Ammon's horn (tissue), 1 donor: Measurements from ENCODE around the gene NUBPL.
"Not testable (repeated sequence)": the region's sequence is repeated elsewhere in the genome, so short reads cannot be mapped to it uniquely, and the experiment has no call there.

Experiments
- DNase-seq: peaks from one replicate; pipeline ENCODE4 v3.0.0-alpha.2; 2016; ENCODE audit warnings: low spot score

NUBPL gene

GRCh38 chr14:31677630-31678029, 116.4 kb downstream of the NUBPL start:
- no peak for DNase-seq

GRCh38 chr14:31678421-31679249, 117.4 kb downstream of the NUBPL start:
- DNase-seq: no peak

GRCh38 chr14:31682768-31683167, 121.6 kb downstream of the NUBPL start:
- DNase-seq: no peak

- no peak for DNase-seq
These were observed 126.5 kb downstream of the NUBPL start for GRCh38 chr14:31687726-31688125.

- DNase-seq: no peak
These were observed 128.9 kb downstream of the NUBPL start for GRCh38 chr14:31690056-31690455.

- DNase-seq: peak; percentile 35
These were observed 131.2 kb downstream of the NUBPL start for GRCh38 chr14:31692376-31692781.

- no peak for DNase-seq
These were observed 135.2 kb downstream of the NUBPL start for GRCh38 chr14:31696378-31696777.

GRCh38 chr14:31699809-31700208, 138.6 kb downstream of the NUBPL start:
- DNase-seq: no peak

- DNase-seq: no peak
These were observed 139.3 kb downstream of the NUBPL start for GRCh38 chr14:31700282-31701074.

GRCh38 chr14:31702130-31702529, 140.9 kb downstream of the NUBPL start:
- no peak for DNase-seq

- DNase-seq: no peak
These were observed 141.9 kb downstream of the NUBPL start for GRCh38 chr14:31703056-31703455.

GRCh38 chr14:31705731-31706130, 144.5 kb downstream of the NUBPL start:
- DNase-seq: no peak

GRCh38 chr14:31708661-31709060, 147.5 kb downstream of the NUBPL start:
- not testable (repeated sequence) for DNase-seq

- DNase-seq: no peak
These were observed 151.3 kb downstream of the NUBPL start for GRCh38 chr14:31712244-31713127.

GRCh38 chr14:31716208-31716607, 155.0 kb downstream of the NUBPL start:
- no peak for DNase-seq

- DNase-seq: peak; percentile 11
These were observed 156.3 kb downstream of the NUBPL start for GRCh38 chr14:31717294-31718085.

- no peak for DNase-seq
These were observed 157.4 kb downstream of the NUBPL start for GRCh38 chr14:31718585-31718984.

GRCh38 chr14:31718985-31719384, 157.8 kb downstream of the NUBPL start:
- DNase-seq: no peak

- no peak for DNase-seq
These were observed 165.1 kb downstream of the NUBPL start for GRCh38 chr14:31726337-31726736.

- DNase-seq: no peak
These were observed 166.6 kb downstream of the NUBPL start for GRCh38 chr14:31727797-31728196.

- no peak for DNase-seq
These were observed 179.5 kb downstream of the NUBPL start for GRCh38 chr14:31740688-31741087.
